RCC 7860 (cell line): ENCODE data around the gene ZNF195.
"Not testable (repeated sequence)": the region's sequence is repeated elsewhere in the genome, so short reads cannot be mapped to it uniquely, and the experiment has no call there.

Source experiments
- DNase-seq: peaks from one replicate; pipeline ENCODE4 v3.0.0-alpha.2; 2015; ENCODE audit warnings: low spot score
- FAIRE-seq: peaks from 2 replicates; lab custom pipeline; 2012; peaks lifted over from hg19 to GRCh38; lab: Jason Lieb, UNC

ZNF195 gene

GRCh38 chr11:3357994-3358676, 20.8 kb downstream of the ZNF195 start:
- no peak for DNase-seq
- no peak for FAIRE-seq

- no peak for DNase-seq
- no peak for FAIRE-seq
Measured at GRCh38 chr11:3357302-3357701, 21.6 kb downstream of the ZNF195 start.

GRCh38 chr11:3356858-3357257, 22.1 kb downstream of the ZNF195 start:
- FAIRE-seq (no peak), DNase-seq (no peak)

- DNase-seq (no peak), FAIRE-seq (no peak)
Measured at GRCh38 chr11:3353066-3353465, 25.9 kb downstream of the ZNF195 start.

GRCh38 chr11:3347127-3347526, 31.8 kb downstream of the ZNF195 start:
- FAIRE-seq = no peak

DNA sequence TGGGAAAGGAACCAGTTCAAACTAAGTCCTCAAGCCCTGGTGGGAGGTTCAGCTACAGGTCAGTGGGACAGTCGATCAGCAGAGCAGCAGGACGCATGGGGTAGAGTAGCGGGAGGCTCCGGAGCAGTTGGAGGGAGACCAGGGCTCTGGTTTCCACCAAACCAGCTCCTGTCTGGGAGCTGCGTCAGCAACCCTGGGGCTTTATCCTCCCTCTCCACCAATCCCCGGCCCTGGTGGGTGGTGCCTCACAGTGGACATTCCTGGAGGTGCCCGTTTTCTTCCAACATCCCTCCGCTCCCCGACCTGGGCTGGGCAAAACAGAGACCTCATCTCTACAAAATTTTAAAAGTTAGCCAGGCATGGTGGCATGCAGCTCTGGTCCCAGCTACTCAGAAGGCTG, 32.4 kb downstream of the ZNF195 start:
- DNase-seq (no peak), FAIRE-seq (no peak)

More at GRCh38 chr11:3347127-3347526, 31.8 kb downstream of the ZNF195 start:
- no peak for DNase-seq

- DNase-seq (no peak), FAIRE-seq (no peak)
Measured at GRCh38 chr11:3345736-3346135, 33.2 kb downstream of the ZNF195 start.

GRCh38 chr11:3344327-3345174, 34.4 kb downstream of the ZNF195 start:
- no peak for DNase-seq
- no peak for FAIRE-seq

GRCh38 chr11:3342709-3343108, 36.2 kb downstream of the ZNF195 start:
- FAIRE-seq = no peak
- DNase-seq = no peak

- FAIRE-seq = no peak
- no peak for DNase-seq
Measured at GRCh38 chr11:3341298-3341697, 37.6 kb downstream of the ZNF195 start.

GRCh38 chr11:3340025-3340424, 38.9 kb downstream of the ZNF195 start:
- no peak for FAIRE-seq
- peak; percentile 28 for DNase-seq

- no peak for FAIRE-seq
- DNase-seq = no peak
Measured at GRCh38 chr11:3339340-3339624, 39.7 kb downstream of the ZNF195 start.

- DNase-seq (no peak), FAIRE-seq (no peak)
Measured at GRCh38 chr11:3338569-3339339, 40.2 kb downstream of the ZNF195 start.

GRCh38 chr11:3336420-3336819, 42.5 kb downstream of the ZNF195 start:
- FAIRE-seq = not testable (repeated sequence)

DNA sequence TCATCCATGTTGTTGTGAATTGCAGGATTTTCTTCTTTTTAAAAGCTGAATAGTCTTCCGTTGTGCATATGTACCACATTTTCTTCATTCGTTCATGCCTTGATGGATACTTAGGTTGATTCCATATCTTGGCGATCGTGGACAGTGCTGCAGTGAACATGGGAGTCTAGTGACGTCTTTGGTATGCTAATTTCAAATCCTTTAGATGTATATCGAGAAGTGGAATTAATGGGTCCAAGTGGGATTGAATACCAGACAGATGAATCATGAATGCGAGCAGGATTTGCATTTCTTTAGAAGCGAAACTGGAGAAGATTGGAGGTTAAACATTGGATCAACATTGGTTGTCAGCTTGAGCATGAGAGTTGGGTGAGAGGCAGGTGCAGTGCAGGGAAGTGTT, 45.8 kb downstream of the ZNF195 start:
- not testable (repeated sequence) for DNase-seq, FAIRE-seq

More at GRCh38 chr11:3336420-3336819, 42.5 kb downstream of the ZNF195 start:
- not testable (repeated sequence) for DNase-seq

- not testable (repeated sequence) for FAIRE-seq, DNase-seq
Measured at GRCh38 chr11:3331078-3331477, 47.9 kb downstream of the ZNF195 start.

- not testable (repeated sequence) for FAIRE-seq, DNase-seq
Measured at GRCh38 chr11:3330064-3330463, 48.9 kb downstream of the ZNF195 start.

DNA sequence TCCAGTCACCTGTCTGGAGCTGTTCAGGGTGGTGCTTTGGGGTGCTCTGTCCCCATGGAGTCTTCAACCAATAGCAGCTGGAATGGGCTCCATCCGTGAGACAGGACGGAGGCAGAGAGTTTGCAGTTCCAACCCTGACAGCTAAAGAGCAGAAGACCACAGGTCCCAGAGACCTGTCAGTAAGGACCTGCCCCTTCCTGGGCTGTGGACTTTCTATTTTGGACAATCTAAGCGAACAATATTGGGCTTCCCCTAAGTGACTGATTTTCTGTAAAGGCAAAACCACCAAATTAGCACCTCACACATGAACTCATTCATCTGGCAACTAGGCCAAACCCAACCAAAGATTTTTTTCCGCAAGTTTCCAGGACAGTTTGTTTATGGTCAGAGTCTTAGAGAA, 50.4 kb downstream of the ZNF195 start:
- not testable (repeated sequence) for FAIRE-seq, DNase-seq

DNA sequence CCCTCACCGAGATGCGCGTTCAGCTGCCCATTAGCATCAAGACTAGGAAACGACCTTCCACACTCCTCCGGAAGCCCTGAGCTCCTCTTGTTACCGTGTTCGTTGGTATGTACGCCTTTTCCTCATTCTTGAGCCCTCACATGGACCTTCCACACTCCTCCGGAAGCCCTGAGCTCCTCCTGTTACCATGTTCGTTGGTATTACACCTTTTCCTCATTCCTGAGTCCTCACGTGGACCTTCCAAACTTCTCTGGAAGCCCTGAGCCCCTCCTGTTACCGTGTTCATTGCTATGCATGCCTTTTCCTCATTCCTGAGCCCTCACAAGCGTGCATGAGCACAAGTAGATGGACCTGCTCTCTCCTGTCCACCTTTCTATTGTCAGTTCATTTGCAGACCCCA, 52.5 kb downstream of the ZNF195 start:
- FAIRE-seq, DNase-seq: not testable (repeated sequence)

GRCh38 chr11:3324724-3325123, 54.2 kb downstream of the ZNF195 start:
- peak; percentile 79 for FAIRE-seq
- not testable (repeated sequence) for DNase-seq
